HEK293T (cell line): ENCODE measurements around the gene PGM1.

ENCODE experiments used
- HDGF ChIP-seq: fragments of 450-650 bp; IDR thresholded peaks from 2 replicates; pipeline ENCODE4 v1.6.1; 2017; ENCODE audit warnings: antibody characterized with exemption, borderline replicate concordance
- TARDBP ChIP-seq: fragments of 450-650 bp; IDR thresholded peaks from 2 replicates; pipeline ENCODE4 v1.6.1; 2016

DNA sequence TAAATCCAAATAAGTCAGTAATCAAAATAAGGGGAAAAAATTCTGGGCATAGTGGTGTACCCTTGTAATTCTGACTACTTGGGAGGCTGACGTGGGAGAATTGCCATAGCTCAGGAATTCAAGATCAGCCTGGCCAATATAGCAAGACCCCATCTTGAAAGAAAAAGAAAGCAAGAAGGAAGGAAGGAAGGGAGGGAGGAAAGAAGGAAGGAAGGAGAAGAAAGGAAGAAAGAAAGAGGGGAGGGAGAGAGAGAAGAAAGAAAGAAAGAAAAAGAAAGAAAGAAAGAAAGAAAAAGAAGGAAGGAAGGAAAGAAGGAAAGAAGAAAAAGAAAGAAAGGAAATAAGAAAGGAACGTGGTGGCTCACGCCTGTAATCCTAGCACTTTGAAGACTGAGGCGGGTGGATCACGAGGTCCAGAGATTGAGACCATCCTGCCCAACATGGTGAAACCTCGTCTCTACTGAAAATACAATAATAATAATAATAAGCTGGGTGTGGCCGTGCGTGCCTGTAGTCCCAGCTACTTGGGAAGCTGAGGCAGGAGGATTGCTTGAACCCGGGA lies 116.1 kb downstream of the PGM1 start:
- TF ChIP-seq TARDBP (no peak), HDGF (no peak)
